ENCODE results near the gene TMEM163.

The TMEM163 gene

DNA sequence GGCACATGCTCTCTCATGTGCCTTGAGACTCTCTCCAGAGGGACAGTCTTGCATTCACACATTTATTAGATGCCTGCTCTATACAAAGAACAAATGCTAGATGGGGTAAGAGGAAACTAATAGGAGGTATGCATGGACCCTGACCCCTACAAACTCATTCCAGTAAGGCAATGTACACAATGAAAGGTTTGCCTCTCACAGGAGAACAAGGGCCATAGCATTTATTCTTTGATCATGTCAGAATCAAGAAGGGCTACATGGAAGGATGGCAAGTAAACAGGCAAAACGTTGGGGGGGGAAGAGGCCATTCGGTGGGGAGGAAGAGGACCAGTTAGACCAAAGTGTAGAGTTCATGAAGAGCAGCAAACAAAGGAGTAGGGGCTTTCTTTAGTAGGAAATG, 130.2 kb downstream of the TMEM163 start:
- no peak overlapping the region for H3K4me3 ChIP-seq (replicated peaks in 1 of 2; ENCODE audit: low read depth in 2 of 2, low read length in 2 of 2)
- TF ChIP-seq, protein P1, sequence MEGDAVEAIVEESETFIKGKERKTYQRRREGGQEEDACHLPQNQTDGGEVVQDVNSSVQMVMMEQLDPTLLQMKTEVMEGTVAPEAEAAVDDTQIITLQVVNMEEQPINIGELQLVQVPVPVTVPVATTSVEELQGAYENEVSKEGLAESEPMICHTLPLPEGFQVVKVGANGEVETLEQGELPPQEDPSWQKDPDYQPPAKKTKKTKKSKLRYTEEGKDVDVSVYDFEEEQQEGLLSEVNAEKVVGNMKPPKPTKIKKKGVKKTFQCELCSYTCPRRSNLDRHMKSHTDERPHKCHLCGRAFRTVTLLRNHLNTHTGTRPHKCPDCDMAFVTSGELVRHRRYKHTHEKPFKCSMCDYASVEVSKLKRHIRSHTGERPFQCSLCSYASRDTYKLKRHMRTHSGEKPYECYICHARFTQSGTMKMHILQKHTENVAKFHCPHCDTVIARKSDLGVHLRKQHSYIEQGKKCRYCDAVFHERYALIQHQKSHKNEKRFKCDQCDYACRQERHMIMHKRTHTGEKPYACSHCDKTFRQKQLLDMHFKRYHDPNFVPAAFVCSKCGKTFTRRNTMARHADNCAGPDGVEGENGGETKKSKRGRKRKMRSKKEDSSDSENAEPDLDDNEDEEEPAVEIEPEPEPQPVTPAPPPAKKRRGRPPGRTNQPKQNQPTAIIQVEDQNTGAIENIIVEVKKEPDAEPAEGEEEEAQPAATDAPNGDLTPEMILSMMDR (IDR thresholded peaks at IDR 0.05; ENCODE audit: low read depth, low read length): no peak
- no peak for DNase-seq (ENCODE audit: low read depth in 2 of 2)

DNA sequence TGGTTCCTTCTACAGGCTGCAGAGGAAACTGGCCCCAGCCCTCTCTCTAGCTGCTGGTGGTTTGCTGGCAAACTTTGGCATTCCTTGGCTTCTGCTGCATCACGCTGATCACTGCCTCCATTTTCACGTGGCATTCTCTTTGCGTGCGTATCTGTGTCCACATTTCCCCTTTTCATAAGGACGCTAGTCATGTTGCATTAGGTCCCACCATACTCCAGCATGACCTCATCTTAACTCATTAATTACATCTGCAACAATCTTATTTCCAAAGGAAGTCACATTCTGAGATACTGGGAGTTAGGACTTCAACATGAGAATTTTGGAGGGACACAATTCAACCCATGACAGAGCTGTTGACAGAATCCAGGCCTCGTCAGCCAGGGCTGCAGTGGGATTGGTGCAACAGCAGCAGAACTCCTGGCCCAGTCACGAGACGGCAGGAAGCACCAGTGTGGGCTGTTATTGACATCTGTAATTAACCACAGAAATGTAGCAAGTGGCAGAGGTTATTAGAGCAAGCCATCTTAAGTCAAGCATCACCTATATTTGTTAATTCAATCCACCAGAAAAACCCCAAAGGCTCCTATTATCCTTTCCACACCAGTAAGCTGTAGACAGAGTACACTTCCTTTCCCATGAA, 132.4 kb downstream of the TMEM163 start:
- peak in 1 of 2 donors; percentile 7 for DNase-seq (ENCODE audit: low read depth in 2 of 2)
- H3K4me3 ChIP-seq (replicated peaks in 1 of 2; ENCODE audit: low read depth in 2 of 2, low read length in 2 of 2): no peak overlapping the region
- TF ChIP-seq, protein P1 (IDR thresholded peaks at IDR 0.05; ENCODE audit: low read depth, low read length): no peak

DNA sequence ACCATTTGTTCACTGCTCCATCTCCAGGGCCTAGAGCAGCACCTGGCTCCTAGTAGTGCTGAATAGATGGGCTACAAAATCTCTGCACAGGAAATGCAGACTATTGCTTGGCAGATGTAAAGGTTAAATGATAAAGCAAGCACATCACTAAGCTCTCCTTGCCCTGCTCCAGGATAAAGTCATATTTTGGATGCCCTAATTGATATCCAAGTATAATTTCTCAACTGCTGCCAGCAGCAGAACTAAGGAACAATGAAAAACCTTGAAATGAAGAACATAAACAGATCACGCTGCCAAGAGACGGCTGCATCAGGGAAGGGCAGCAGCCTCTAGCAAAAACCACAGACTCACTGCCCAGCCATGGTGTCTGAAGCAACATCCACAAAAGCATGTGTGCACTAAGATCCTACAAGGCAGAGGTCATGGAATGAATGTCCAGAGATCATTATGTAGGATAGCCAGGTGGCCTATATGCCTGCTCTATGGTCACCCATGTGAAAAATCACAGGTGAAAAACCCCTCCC, 134.7 kb downstream of the TMEM163 start:
- TF ChIP-seq, protein P1 (IDR thresholded peaks at IDR 0.05; ENCODE audit: low read depth, low read length): no peak
- no peak for DNase-seq (ENCODE audit: low read depth in 2 of 2)
- H3K4me3 ChIP-seq (replicated peaks in 1 of 2; ENCODE audit: low read depth in 2 of 2, low read length in 2 of 2): no peak overlapping the region

DNA sequence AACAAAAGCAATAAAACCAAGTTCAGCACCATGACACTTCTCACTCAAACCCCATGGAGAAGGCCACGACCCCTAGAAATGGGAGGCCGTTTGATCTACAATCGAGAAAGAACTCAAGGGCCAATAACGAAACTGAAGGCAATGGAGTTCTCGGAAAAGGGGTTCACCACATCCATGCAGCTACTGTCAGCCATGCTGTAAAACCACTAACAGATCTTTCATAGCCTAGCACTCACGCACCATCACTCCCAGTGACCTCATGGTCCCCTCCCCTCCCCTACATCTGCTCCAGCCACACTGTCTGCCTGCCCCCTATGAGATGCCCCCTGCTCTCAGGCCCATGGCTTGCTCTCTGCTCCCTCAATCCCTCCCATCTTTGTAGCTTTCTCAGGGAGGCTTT, 135.3 kb downstream of the TMEM163 start:
- TF ChIP-seq, protein P1 (IDR thresholded peaks at IDR 0.05; ENCODE audit: low read depth, low read length): no peak
- no peak overlapping the region for H3K4me3 ChIP-seq (replicated peaks in 1 of 2; ENCODE audit: low read depth in 2 of 2, low read length in 2 of 2)
- DNase-seq (ENCODE audit: low read depth in 2 of 2): no peak

DNA sequence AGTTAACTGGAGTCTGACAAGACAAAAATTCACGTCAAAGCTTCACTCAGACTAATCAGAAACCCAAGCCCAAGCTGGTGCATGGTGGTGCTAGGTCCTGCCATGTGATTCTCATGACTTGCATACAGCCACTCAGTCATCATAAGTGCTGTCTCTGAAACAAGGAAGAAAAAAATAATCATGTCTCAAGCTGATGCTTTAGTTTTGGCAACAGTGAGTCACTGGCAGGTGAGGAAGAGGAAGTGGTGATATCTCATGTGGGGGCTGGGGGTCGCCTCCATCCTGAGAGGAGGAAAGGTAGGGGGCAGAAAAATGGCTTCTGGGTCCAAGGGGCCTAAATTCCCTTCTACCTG, 136.3 kb downstream of the TMEM163 start:
- TF ChIP-seq, protein P1 (IDR thresholded peaks at IDR 0.05; ENCODE audit: low read depth, low read length): no peak
- DNase-seq (ENCODE audit: low read depth in 2 of 2): no peak
- H3K4me3 ChIP-seq (replicated peaks in 1 of 2; ENCODE audit: low read depth in 2 of 2, low read length in 2 of 2): no peak overlapping the region

DNA sequence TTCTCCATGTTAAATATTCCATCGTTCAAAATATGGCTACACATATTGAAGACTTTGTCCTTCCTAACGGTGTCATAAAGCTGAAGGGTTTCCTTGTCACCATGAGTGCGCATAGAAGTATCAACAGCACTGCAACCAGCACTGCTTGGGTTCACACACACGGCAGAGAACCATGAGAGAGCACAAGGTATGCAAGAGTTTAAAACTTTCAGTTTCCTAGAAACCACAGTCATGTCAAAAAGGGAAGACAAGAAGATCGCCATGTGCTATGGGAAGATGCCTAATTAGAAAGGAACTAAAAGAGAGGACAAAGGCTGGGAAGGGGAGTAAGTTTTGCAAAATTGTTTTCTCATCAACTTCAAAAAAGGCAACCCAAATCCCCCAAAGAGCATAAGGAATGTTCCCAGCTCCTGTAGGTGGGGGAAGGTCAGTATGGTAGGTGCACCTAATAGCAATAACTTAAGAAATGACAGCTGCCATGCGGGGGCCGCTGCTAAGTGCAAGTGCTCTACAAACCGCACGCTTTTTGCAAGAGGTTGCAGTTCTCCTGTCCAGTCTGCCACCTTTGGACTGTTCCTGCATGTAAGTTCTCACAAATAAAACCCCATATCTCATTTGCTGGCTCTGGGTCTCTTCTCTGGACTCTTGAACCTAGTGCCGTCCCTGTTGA, 136.8 kb downstream of the TMEM163 start:
- H3K4me3 ChIP-seq (replicated peaks in 1 of 2; ENCODE audit: low read depth in 2 of 2, low read length in 2 of 2): no peak overlapping the region
- TF ChIP-seq, protein P1 (IDR thresholded peaks at IDR 0.05; ENCODE audit: low read depth, low read length): no peak
- no peak for DNase-seq (ENCODE audit: low read depth in 2 of 2)
